Motor neuron (in vitro differentiated cells): Measurements from ENCODE around the gene C1orf141. TPM values are rescaled to one million over a fixed set of nuclear protein-coding genes. Genes with fewer than 3 reads are reported as not detected.
"Not testable (repeated sequence)": the region's sequence is repeated elsewhere in the genome, so short reads cannot be mapped to it uniquely, and the experiment has no call there.

Experiments used
- ATAC-seq, 8 experiments: fragments of 200-7000 bp; cut with Tn5 transposase; replicated peaks in 6 of 8; 2 replicates each; pipeline ENCODE4 v1.8.0; 2021; ENCODE audit warnings: mild to moderate bottlenecking in 8 of 8, moderate library complexity in 8 of 8
- H3K27ac ChIP-seq, 2 donors: fragments of 250-450 bp; sonication (Bioruptor Pico); 2 replicates each; pipeline ENCODE4 v1.9.0; 2021; ENCODE audit warnings: antibody characterized with exemption in 2 of 2, mild to moderate bottlenecking in 2 of 2, moderate library complexity in 1 of 2
- H3K4me1 ChIP-seq, 2 donors: fragments of 250-450 bp; sonication (Bioruptor Pico); replicated peaks in 1 of 2; 2 replicates each; pipeline ENCODE4 v1.6.1; 2021; ENCODE audit warnings: antibody characterized with exemption in 2 of 2, mild to moderate bottlenecking in 2 of 2, moderate library complexity in 1 of 2
- H3K4me3 ChIP-seq, 5 donors: fragments of 250-450 bp; sonication (Bioruptor Pico); 2 replicates each; pipeline ENCODE4 v1.9.0; 2021; ENCODE audit warnings: antibody characterized with exemption in 5 of 5, mild to moderate bottlenecking in 5 of 5, moderate library complexity in 4 of 5
- WGBS, 10 experiments: fragments of 450-650 bp; shearing (Covaris generic); methylation state at CpG; one replicate each; pipeline ENCODE4 v1.0.0; 2022; 5-methylcytosine and 5-hydroxymethylcytosine counted together
- in situ Hi-C, 9 experiments: fragments of 400-800 bp; cut with MboI; loops; one replicate each; pipeline ENCODE4 v1.15.0; 2021; ENCODE audit warnings: low sequenced_read_pairs in 9 of 9, low pct_unique_long_range_greater_than_20kb in 2 of 9; ENCODE audit not compliant: unreplicated experiment in 9 of 9
- total RNA-seq, 8 experiments: library from RNA; unstranded; fragments of 300-600 nt; gene quantifications; 2 replicates each; pipeline versions ENCODE4 v1.2.3 to v1.2.4, GENCODE V29; 2022

C1orf141 gene
- total RNA-seq, 8 experiments from 2014 or later = 0.05 to 0.50 (median 0.14) TPM; not detected in 1

DNA sequence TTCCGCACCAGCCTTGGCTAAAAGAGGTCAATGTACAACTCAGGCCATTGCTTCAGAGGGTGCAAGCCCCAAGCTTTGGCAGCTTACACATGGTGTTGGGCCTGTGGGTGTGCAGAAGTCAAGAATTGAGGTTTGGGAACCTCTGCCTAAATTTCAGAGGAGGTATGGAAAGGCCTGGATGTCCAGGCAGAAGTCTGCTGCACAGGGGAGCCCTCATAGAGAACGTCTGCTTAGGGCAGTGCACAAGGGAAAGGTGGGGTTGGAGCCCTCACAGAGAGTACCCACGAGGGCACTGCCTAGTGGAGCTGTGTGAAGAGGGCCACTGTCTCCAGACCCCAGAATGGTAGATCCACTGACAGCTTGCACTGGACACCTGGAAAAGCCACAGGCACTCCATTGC, 67.1 kb downstream of the C1orf141 start:
- H3K27ac ChIP-seq, H3K4me3 ChIP-seq, in situ Hi-C loops, H3K4me1 ChIP-seq, ATAC-seq: not testable (repeated sequence)
- WGBS, 10 experiments = 20 to 94% (median 45%) methylated on average over 1 to 2 of the region's 3 CpGs; no CpG with 5 or more reads in 4 of the 10 experiments

DNA sequence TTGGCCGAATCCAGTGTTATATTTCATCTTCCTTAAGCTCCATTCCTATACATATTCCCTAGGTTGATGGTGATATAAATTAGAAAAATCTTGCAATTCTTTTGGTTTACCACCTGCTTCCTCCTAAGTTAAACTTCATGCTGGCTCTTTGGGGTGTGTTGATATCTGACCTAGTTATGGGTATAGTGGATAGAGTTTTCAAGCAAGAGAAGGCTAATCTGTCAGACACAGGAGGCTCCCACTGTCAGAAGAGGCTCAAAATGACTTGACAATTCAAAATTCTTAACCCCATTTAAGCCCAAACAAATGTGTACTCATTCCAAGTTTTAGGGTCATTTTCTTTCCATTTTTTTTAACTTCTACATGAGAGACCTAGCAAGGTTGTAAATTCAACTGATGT, 72.4 kb downstream of the C1orf141 start:
- ATAC-seq = no peak
- in situ Hi-C loops = no loop called here
- no peak overlapping the region for H3K27ac ChIP-seq
- H3K4me3 ChIP-seq = no peak overlapping the region
- 50 to 100% (median 91%) methylated on average over 1 of the region's 1 CpG; no CpG with 5 or more reads in 2 of the 10 experiments for WGBS, 10 experiments
- no peaks in the 10 kb centered on the region for H3K4me1 ChIP-seq

DNA sequence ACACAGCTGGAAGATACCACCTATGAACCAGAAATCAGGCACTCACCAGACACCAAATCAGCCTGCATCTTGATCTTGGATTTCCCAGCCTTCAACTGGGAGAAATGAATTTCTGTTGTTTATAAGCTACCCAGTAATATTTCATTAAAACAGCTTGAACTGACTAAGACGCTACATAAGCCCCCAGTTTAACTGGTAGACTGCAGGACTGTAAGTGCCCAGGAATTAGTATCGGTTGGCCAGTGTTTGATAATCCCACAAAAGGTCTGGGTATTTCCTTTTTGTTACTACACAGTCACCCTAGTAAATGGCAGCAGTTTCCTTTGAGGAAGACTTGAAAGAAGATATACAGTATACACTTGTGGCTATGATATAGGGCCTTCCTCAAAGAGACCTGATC, 73.5 kb downstream of the C1orf141 start:
- no peak for ATAC-seq
- Histone ChIP-seq H3K4me3 (no peak overlapping the region), H3K27ac (no peak overlapping the region), H3K4me1 (no peaks in the 10 kb centered on the region)
- in situ Hi-C loops = no loop called here
- 66 to 100% (median 94%) methylated on average over 1 to 2 of the region's 2 CpGs; no CpG with 5 or more reads in 2 of the 10 experiments for WGBS, 10 experiments

DNA sequence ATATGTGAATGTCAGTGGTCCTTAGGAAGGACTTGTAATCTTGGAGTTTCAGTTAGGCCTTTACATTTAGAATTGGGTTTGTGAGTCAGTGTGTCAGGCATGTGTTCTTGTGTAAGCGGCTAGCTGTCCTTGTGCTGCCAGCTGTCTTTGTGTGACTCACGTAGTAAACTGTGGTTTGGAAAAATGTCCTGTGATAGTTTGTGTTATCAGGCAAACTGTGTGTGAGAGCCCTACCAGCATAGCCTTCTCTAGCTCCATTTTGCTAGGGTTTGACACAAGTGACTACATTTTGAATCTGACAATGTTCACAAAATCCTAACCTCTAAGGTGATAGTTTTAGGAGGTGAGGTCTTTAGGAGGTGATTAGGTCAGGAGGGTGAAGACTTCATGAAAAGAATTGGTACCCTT, 74.0 kb downstream of the C1orf141 start:
- WGBS, 10 experiments = 18 to 100% (median 93%) methylated on average over 1 to 2 of the region's 2 CpGs; no CpG with 5 or more reads in 3 of the 10 experiments
- no peak overlapping the region for H3K27ac ChIP-seq

DNA sequence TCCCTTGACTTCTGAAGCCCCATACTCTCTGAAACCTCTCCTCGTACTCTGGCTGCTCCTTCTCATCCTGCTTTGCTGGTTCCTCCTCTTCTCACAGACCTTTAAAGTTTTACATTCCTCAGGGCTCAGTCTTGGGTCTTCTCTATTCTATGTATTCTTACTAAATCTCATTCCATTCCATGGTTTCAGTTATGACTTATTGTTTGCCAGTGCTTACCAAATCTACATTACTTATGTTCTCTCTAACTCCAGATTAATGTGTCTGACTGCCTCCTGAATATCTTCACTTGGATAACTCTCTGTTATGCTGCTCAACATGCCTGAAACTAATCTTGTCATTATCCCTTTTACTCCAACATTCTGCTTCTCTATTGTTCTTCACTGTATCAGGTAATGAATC, 75.4 kb downstream of the C1orf141 start:
- WGBS, 10 experiments = 46 to 100% (median 78%) methylated on average over 1 of the region's 1 CpG
- ATAC-seq = no peak
- in situ Hi-C loops = no loop called here

More for the DNA sequence above, 74.0 kb downstream of the C1orf141 start:
- ATAC-seq = peak in 2 of 8 experiments; percentile 95
- in situ Hi-C loops = no loop called here
- H3K4me3 ChIP-seq = no peak overlapping the region
- H3K4me1 ChIP-seq = no peaks in the 10 kb centered on the region

DNA sequence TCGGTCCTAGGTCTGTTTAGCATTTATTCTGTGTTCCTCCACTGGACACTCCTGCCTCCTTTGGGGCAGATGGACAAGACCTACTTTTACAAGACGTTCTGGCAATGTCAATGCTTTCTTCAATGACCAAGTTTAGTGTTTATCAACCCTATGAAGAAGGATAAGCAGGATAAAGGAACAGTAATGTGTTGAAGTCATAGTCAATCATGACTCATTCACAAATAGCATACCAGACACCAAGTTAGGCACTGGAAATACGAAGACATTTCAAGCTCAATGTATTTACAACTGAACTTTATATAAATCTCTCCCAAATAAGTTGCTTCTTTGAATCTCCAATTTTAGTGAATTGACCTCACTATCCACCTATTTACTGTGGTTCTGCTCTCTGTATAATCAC, 76.0 kb downstream of the C1orf141 start:
- in situ Hi-C loops = no loop called here
- Histone ChIP-seq H3K27ac (no peak overlapping the region), H3K4me1 (peaks cover 0 to 4% of the 10 kb centered on the region in 2 donors), H3K4me3 (no peak overlapping the region)
- WGBS, 10 experiments = 7 to 72% (median 61%) methylated on average over 1 to 3 of the region's 3 CpGs; no CpG with 5 or more reads in 2 of the 10 experiments
- no peak for ATAC-seq

More for the DNA sequence above, 75.4 kb downstream of the C1orf141 start:
- Histone ChIP-seq H3K27ac (no peak overlapping the region), H3K4me1 (peaks cover 0 to 4% of the 10 kb centered on the region in 2 donors), H3K4me3 (no peak overlapping the region)

DNA sequence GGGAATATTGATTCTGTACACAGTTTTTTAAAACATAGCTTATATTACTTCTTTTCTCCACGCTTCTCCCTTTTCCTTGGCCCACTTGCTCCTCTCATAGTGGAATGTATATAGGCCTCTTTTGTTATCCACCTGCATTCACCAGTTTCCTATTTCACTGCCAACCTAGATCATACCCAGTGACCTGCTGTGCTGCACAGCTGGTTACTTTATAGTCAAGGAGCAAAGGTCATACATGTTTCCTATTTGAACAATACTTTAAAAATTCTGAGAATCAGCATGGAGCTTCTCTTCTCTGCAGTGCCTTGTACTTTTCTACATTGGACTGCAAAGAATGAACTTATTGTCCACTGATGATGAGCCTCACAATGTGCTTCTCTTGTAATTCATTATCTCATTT, 76.5 kb downstream of the C1orf141 start:
- no peak for ATAC-seq
- in situ Hi-C loops = no loop called here
- Histone ChIP-seq H3K4me1 (peaks cover 0 to 4% of the 10 kb centered on the region in 2 donors), H3K4me3 (no peak overlapping the region), H3K27ac (no peak overlapping the region)
- WGBS, 10 experiments = 60 to 100% (median 83%) methylated on average over 1 of the region's 1 CpG

DNA sequence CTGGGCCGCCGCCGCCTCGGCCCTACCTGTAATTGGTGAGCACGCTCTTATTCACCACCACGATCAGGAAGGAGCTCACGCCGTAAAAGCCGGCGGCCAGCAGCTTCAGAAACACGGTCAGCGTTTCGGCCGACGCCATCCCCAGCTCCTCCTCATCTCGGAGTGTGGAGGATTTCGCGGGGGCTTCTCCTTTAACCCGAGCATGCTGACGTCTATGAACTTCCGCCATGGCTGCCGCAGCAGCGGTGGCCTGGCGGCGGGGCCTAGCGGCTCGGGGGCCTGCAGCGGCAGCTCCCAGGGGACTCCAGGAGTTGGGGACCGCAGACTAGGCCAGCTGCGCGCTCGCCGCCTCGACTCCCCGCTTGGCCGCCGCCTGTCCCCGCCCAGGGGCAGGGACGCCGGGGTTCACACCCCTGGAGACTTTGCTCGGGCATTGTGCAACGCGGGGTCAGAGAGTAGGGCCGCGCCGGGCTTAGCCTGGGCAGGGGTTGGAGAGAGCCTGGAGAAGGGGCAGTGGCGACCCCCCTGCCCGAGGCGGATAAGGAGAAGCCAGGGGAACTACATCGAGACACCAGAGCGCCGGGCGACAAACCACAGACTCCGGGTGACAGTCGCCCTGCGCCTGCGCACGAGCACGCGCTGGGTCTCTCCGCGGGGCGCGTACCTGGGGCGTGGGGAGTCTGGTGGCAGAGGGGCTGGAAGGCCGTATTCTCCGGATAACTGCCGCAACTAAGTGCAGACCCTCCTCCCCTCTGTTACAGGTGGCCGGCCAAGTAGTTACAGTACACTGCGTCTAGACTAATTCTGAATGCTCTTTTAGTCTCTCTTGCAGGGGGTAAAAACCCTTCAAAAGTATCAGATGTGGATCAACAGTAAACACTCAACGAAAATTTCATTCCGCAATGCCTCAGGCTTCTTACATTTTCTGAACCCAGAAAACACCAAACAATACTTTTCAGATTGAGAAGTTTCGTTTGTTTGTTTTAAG, 80.7 kb downstream of the C1orf141 start, which contains the start of gene SLC35D1:
Gene SLC35D1 (minus strand): TSS at position 364 of the 988 bp plus-strand sequence. CDS start 135 bp downstream, at position 229.
- in situ Hi-C loops = no loop called here
- ATAC-seq = peak; percentile 68 to 92 (median 88)
- Histone ChIP-seq H3K27ac (peak within 1 kb of the TSS; percentile 95 to 96), H3K4me3 (peak within 1 kb of the TSS; percentile 72 to 96 (median 84)), H3K4me1 (peaks cover 9 to 12% of the 10 kb centered on the region in 2 donors)
- WGBS, 10 experiments = 0 to 13% (median 6%) methylated on average over 1 to 26 of the region's 73 CpGs; no CpG with 5 or more reads in 1 of the 10 experiments

DNA sequence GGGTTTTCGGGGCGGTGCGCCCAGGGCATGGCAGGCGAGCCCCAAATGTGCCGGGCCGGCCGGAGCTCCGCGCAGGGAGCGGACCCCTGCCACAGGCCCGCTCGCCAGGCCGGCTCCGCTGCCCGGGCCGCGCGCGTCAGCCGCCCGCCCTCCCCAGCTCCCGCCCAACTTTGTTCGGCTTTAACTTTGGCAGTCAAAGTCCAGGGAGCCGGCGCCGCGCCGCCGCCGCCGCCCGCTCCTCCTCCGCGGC, 81.3 kb downstream of the C1orf141 start:
- H3K4me3 ChIP-seq = peak overlapping the region; percentile 72 to 96 (median 84)
- H3K27ac ChIP-seq = peak overlapping the region; percentile 95 to 96
- ATAC-seq = peak; percentile 51 to 76 (median 54)
- H3K4me1 ChIP-seq = peaks cover 9 to 12% of the 10 kb centered on the region in 2 donors
- WGBS, 10 experiments = 0% methylated on average over 7 to 8 of the region's 34 CpGs; no CpG with 5 or more reads in 8 of the 10 experiments
- in situ Hi-C loops = no loop called here

DNA sequence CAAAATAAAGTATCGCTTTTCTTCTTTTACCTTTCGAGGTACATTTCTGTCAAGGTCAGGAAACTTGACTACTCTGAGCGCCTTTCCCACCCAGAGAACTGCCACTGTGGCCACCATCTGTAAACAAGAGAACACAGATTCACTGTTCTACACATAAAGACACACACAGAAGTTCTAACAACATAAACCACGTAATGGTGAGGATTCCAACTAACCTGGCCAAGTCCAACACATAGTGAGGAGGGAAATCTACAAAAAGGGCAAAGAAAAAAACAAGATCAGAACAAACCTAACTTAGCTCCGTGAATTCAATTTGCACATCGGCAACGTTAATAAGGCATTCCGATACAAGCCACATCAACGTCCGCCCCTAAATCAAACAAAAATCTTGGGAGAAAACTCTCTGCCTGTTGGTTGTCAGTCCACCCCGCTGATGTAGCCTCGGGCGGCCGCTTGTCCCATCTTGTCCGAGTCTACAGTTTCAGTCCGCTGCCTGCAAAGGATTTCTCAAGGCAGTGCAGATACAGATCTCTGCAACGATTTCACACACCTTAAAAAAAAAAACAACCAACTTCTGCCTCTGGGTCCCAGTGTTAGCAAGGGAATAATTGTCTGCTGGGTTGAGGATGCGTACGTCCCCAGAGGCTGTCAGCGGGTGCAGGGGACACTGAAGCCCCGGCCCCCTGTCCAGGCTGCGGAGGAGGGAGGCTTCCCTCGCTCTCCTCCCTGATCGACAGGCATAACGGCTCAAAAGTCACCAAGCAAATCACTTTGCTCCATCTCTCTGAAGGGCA, 81.8 kb downstream of the C1orf141 start:
- ATAC-seq = peak; percentile 14 to 53 (median 34)
- in situ Hi-C loops = no loop called here
- H3K27ac ChIP-seq = peak overlapping the region; percentile 95 to 96
- H3K4me3 ChIP-seq = peak overlapping the region; percentile 72 to 96 (median 84)
- H3K4me1 ChIP-seq = peaks cover 9 to 12% of the 10 kb centered on the region in 2 donors
- 3 to 40% (median 6%) methylated on average over 1 to 20 of the region's 25 CpGs for WGBS, 10 experiments

DNA sequence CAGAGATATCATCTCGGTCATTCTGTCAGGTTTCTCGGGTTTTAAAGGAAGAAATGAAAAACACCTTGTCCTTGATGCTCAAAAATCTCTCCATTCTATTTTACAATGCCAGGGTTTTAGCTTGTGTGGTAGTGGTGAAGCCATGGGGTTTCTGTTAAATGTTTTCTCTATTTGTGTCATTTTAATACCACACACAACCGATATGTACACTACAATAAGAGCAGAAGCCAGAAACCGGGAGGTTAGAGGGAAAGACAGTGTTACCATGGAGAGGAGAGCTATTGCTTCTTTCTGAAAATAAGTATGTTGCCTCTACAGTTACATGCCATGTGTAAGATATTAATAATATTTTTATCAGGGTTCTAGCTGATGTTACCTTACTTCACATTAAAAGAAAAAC, 83.6 kb downstream of the C1orf141 start:
- no peak for ATAC-seq
- no peak overlapping the region for H3K27ac ChIP-seq
- WGBS, 10 experiments = 40 to 85% (median 70%) methylated on average over 1 to 4 of the region's 4 CpGs; no CpG with 5 or more reads in 1 of the 10 experiments
- H3K4me3 ChIP-seq = peak overlapping the region in 1 of 5 donors; percentile 1
- in situ Hi-C loops = no loop called here
- H3K4me1 ChIP-seq = peaks cover 9 to 12% of the 10 kb centered on the region in 2 donors

DNA sequence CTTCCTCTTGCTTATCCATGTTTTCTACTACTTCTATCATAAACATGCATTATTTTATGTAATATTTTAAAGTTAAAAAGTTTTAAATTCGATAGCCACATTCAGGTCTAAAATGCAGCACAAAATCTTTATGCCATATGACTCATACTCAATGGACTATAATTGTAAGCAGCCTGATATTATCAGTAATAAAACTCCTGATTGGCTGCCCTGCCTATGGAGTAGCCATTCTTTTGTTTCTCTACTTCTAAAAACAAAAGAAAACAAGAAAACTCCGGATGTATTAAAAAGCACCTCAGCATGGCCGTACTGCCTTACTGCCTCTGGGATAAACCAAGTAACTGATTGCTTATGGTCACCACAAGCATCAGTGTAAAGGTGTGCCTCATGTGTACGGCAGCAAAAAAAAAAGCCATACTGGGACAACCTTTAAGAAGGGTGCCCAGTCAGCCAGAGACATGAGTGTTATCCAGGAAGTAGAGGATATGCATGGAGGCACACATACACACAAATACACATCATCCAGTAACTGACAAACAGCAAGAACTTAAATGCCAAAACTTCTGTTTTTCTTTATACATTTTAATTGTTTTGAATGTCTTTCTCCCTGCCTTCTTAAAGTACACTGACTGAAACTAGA, 90.0 kb downstream of the C1orf141 start:
- ATAC-seq = no peak
- WGBS, 10 experiments = 75 to 100% (median 94%) methylated on average over 1 to 4 of the region's 4 CpGs
- H3K4me1 ChIP-seq = no peaks in the 10 kb centered on the region
- H3K27ac ChIP-seq = no peak overlapping the region
- in situ Hi-C loops = no loop called here
- no peak overlapping the region for H3K4me3 ChIP-seq
